GM23338 (cell line): ENCODE results near the gene POLR3G. TPM values are rescaled to one million over a fixed set of nuclear protein-coding genes. Genes with fewer than 3 reads are reported as not detected.

ENCODE experiments used
- ATAC-seq: fragments of 200-7000 bp; cut with Tn5 transposase; 3 replicates; pipeline ENCODE4 v1.9.1; 2020
- DNase-seq: peaks from one replicate; pipeline ENCODE4 v3.0.0-alpha.2; 2015; ENCODE audit warnings: low spot score
- H2AFZ ChIP-seq: fragments of 200-600 bp; sonication (generic); 2 replicates; pipeline ENCODE4 v1.8.0; 2016; ENCODE audit warnings: antibody characterized with exemption, mild to moderate bottlenecking, moderate library complexity
- H3F3A ChIP-seq: fragments of 200-600 bp; sonication (generic); replicated peaks from 2 replicates; pipeline ENCODE4 v1.8.0; 2017; ENCODE audit warnings: antibody characterized with exemption, mixed run types, low read depth
- H3K27ac ChIP-seq: fragments of 200-600 bp; sonication (generic); 2 replicates; pipeline ENCODE4 v1.6.1; 2016; ENCODE audit warnings: low read depth
- H3K27me3 ChIP-seq: fragments of 200-600 bp; sonication (generic); 2 replicates; pipeline ENCODE4 v1.8.0; 2016; ENCODE audit warnings: mild to moderate bottlenecking, mixed run types, moderate library complexity; ENCODE audit not compliant: insufficient read depth
- H3K36me3 ChIP-seq: fragments of 200-600 bp; sonication (generic); 2 replicates; pipeline ENCODE4 v1.8.0; 2016; ENCODE audit warnings: mild to moderate bottlenecking; ENCODE audit not compliant: insufficient read depth
- H3K4me1 ChIP-seq: fragments of 200-600 bp; sonication (generic); 2 replicates; pipeline ENCODE4 v1.8.0; 2016; ENCODE audit warnings: mild to moderate bottlenecking, moderate library complexity; ENCODE audit not compliant: insufficient read depth
- H3K4me2 ChIP-seq: fragments of 200-600 bp; sonication (generic); 2 replicates; pipeline ENCODE4 v1.7.1; 2017; ENCODE audit warnings: mixed run types
- H3K4me3 ChIP-seq: fragments of 200-600 bp; sonication (generic); 2 replicates; pipeline ENCODE4 v1.6.1; 2016; ENCODE audit warnings: mixed run types
- H3K79me2 ChIP-seq: fragments of 200-600 bp; sonication (generic); replicated peaks from 2 replicates; pipeline ENCODE4 v1.8.0; 2017; ENCODE audit warnings: mild to moderate bottlenecking; ENCODE audit not compliant: insufficient read depth
- H3K9me2 ChIP-seq: fragments of 200-600 bp; sonication (generic); 2 replicates; pipeline ENCODE4 v1.8.0; 2017; ENCODE audit not compliant: insufficient read depth
- H4K20me1 ChIP-seq: fragments of 200-600 bp; sonication (generic); replicated peaks from 2 replicates; pipeline ENCODE4 v1.8.0; 2017; ENCODE audit warnings: mild to moderate bottlenecking; ENCODE audit not compliant: insufficient read depth
- H3K27ac Mint-ChIP-seq: 2 replicates; pipeline ENCODE4 v1.8.0; 2020; ENCODE audit warnings: inconsistent platforms, mild to moderate bottlenecking, moderate library complexity, mixed read lengths
- H3K27me3 Mint-ChIP-seq: 3 replicates; pipeline ENCODE4 v1.8.0; 2022; ENCODE audit warnings: low read depth, mild to moderate bottlenecking, moderate library complexity, mixed read lengths, inconsistent platforms; ENCODE audit not compliant: insufficient read depth, poor library complexity
- H3K36me3 Mint-ChIP-seq: 3 replicates; pipeline ENCODE4 v1.8.0; 2021; ENCODE audit warnings: low read depth, mild to moderate bottlenecking, inconsistent platforms, moderate library complexity, mixed read lengths
- H3K4me1 Mint-ChIP-seq: 3 replicates; pipeline ENCODE4 v1.8.0; 2020; ENCODE audit warnings: mild to moderate bottlenecking, inconsistent platforms, mixed read lengths
- H3K4me3 Mint-ChIP-seq: 3 replicates; pipeline ENCODE4 v1.8.0; 2021; ENCODE audit warnings: moderate library complexity, mild to moderate bottlenecking, inconsistent platforms, mixed read lengths
- H3K9me3 Mint-ChIP-seq: 3 replicates; pipeline ENCODE4 v1.8.0; 2020; ENCODE audit warnings: moderate library complexity, mild to moderate bottlenecking, inconsistent platforms, mixed read lengths
- JUNB ChIP-seq: IDR thresholded peaks from one replicate; pipeline ENCODE4 v1.6.1; 2016; ENCODE audit warnings: antibody characterized with exemption; ENCODE audit not compliant: unreplicated experiment
- NANOG ChIP-seq: IDR thresholded peaks from 2 replicates; pipeline ENCODE4 v1.6.1; 2016; ENCODE audit warnings: antibody characterized with exemption, borderline replicate concordance
- POLR2AphosphoS5 ChIP-seq: IDR thresholded peaks from 2 replicates; pipeline ENCODE4 v1.6.1; 2016; ENCODE audit warnings: antibody characterized with exemption, low read depth
- ZNF114 ChIP-seq: fragments of 250-450 bp; sonication (Bioruptor Pico); IDR thresholded peaks from 2 replicates; pipeline ENCODE4 v1.5.0; 2020; ENCODE audit warnings: mild to moderate bottlenecking, moderate library complexity
- polyA plus RNA-seq: library from polyadenylated mRNA; unstranded; fragments of >200 nt; fragmentation: Nextera tagmentation; extraction: Ambion mirVana; gene quantifications from 2 replicates; pipeline ENCODE4 v1.2.1, GENCODE V29; 2016
- total RNA-seq: library from RNA; depleted of rRNA; stranded (reverse); fragments of >200 nt; shearing (Covaris generic); gene quantifications from 2 replicates; pipeline ENCODE4 v1.2.3, GENCODE V29; 2014
- TF ChIP-seq, protein P1 (sequence below): fragments of 250-450 bp; sonication (Bioruptor Pico); IDR thresholded peaks from 2 replicates; pipeline ENCODE4 v1.5.0; 2020; ENCODE audit warnings: mild to moderate bottlenecking, moderate library complexity
- TF ChIP-seq, protein P2 (sequence below): IDR thresholded peaks from one replicate; pipeline ENCODE4 v1.6.1; 2018; ENCODE audit warnings: antibody characterized with exemption; ENCODE audit not compliant: unreplicated experiment
- TF ChIP-seq, protein P3 (sequence below), 2 experiments: fragments of 200-600 bp in 1 of 2; sonication (generic) in 1 of 2; conservative IDR thresholded peaks; 2 replicates each; pipeline versions ENCODE4 v1.5.1 to v1.6.1; 2016 to 2017; ENCODE audit warnings: antibody characterized with exemption in 2 of 2, low read depth in 2 of 2, mild to moderate bottlenecking in 2 of 2, moderate library complexity in 1 of 2

POLR3G gene
- total and polyA plus RNA-seq, 2 experiments from 2014 or later = 147 to 376 TPM

DNA sequence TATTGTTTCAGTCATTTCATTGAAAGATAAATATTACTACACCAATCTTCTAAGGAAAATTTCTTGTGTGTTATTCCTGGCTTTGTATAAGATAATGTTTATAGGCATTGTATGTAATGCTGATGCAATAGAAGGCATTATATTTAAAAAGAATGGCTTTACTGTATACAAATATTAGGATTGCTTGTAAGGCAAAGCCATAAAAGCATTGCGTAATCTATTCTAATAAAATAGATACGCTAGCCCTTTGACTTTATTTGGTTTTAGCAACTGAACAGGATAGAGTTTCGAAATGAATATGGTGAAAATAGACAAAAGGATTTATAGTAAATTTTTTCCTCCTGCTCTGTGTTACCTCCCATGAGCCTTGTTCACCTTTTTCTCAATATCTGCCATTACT lies 60.3 kb downstream of the POLR3G start (continued):
- TF ChIP-seq, protein P1, sequence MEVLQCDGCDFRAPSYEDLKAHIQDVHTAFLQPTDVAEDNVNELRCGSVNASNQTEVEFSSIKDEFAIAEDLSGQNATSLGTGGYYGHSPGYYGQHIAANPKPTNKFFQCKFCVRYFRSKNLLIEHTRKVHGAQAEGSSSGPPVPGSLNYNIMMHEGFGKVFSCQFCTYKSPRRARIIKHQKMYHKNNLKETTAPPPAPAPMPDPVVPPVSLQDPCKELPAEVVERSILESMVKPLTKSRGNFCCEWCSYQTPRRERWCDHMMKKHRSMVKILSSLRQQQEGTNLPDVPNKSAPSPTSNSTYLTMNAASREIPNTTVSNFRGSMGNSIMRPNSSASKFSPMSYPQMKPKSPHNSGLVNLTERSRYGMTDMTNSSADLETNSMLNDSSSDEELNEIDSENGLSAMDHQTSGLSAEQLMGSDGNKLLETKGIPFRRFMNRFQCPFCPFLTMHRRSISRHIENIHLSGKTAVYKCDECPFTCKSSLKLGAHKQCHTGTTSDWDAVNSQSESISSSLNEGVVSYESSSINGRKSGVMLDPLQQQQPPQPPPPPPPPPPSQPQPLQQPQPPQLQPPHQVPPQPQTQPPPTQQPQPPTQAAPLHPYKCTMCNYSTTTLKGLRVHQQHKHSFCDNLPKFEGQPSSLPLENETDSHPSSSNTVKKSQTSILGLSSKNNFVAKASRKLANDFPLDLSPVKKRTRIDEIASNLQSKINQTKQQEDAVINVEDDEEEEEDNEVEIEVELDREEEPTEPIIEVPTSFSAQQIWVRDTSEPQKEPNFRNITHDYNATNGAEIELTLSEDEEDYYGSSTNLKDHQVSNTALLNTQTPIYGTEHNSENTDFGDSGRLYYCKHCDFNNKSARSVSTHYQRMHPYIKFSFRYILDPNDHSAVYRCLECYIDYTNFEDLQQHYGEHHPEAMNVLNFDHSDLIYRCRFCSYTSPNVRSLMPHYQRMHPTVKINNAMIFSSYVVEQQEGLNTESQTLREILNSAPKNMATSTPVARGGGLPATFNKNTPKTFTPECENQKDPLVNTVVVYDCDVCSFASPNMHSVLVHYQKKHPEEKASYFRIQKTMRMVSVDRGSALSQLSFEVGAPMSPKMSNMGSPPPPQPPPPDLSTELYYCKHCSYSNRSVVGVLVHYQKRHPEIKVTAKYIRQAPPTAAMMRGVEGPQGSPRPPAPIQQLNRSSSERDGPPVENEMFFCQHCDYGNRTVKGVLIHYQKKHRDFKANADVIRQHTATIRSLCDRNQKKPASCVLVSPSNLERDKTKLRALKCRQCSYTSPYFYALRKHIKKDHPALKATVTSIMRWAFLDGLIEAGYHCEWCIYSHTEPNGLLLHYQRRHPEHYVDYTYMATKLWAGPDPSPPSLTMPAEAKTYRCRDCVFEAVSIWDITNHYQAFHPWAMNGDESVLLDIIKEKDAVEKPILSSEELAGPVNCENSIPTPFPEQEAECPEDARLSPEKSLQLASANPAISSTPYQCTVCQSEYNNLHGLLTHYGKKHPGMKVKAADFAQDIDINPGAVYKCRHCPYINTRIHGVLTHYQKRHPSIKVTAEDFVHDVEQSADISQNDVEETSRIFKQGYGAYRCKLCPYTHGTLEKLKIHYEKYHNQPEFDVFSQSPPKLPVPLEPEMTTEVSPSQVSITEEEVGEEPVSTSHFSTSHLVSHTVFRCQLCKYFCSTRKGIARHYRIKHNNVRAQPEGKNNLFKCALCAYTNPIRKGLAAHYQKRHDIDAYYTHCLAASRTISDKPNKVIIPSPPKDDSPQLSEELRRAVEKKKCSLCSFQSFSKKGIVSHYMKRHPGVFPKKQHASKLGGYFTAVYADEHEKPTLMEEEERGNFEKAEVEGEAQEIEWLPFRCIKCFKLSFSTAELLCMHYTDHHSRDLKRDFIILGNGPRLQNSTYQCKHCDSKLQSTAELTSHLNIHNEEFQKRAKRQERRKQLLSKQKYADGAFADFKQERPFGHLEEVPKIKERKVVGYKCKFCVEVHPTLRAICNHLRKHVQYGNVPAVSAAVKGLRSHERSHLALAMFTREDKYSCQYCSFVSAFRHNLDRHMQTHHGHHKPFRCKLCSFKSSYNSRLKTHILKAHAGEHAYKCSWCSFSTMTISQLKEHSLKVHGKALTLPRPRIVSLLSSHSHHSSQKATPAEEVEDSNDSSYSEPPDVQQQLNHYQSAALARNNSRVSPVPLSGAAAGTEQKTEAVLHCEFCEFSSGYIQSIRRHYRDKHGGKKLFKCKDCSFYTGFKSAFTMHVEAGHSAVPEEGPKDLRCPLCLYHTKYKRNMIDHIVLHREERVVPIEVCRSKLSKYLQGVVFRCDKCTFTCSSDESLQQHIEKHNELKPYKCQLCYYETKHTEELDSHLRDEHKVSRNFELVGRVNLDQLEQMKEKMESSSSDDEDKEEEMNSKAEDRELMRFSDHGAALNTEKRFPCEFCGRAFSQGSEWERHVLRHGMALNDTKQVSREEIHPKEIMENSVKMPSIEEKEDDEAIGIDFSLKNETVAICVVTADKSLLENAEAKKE (CRISPR knock-in tag) = no peak
- TF ChIP-seq JUNB (no peak), NANOG (no peak)

DNA sequence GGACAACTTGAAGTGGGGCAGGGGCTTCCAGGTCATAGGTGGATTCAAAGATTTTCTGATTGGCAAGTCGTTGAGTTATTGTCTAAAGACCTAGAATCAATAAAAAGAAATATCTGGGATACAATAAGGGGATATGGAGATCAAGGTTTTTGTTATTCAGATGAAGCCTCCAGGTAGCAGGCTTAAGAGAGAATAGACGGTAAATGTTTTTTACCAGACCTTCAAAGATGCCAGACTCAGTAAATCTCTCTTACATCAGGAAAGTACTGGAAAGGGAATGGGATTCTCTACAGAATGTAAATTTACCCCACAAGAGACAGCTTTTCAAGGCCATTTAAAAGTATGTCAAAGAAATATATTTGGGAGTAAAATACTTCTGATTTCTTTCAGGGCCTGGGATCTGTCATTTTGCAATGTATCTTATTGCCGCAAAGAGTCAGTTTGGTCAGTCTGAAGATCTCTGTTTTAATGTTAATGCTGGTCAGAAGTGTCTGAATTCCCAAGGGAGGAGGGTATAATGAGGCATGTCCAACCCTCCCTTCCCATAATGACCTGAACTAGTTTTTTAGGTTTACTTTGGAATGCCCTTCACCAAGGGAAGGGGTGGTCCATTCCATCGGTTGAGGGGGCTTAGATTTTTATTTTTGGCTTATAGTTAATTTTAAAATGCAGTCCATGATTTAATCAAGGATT lies 68.3 kb downstream of the POLR3G start:
- DNase-seq (peak; percentile 53), ATAC-seq (peak; percentile 87)
- H3K4me3 Mint-ChIP-seq = no peak overlapping the region; the same call in 2 of the 3 replicates
- Histone ChIP-seq H3K27ac (peak overlapping the region; percentile 27), H3K4me2 (peak overlapping the region; percentile 5), H3K4me3 (0 out of 2 replicates have a peak overlapping the region, but pooled peaks have one; percentile 1), H3K27me3 (no peaks in the 10 kb centered on the region), H3K79me2 (no peaks in the 10 kb centered on the region), H3K9me2 (peaks cover 8% of the 10 kb centered on the region; the same call in 1 of the 2 replicates), H3K36me3 (no peaks in the 10 kb centered on the region), H2AFZ (no peak overlapping the region), H3F3A (no peaks in the 10 kb centered on the region), H3K4me1 (peaks cover 39% of the 10 kb centered on the region), H4K20me1 (no peaks in the 10 kb centered on the region)
- peak overlapping the region; percentile 83 for H3K27ac Mint-ChIP-seq
- H3K4me1 Mint-ChIP-seq = peaks cover 44% of the 10 kb centered on the region
- no peaks in the 10 kb centered on the region; the same call in 2 of the 3 replicates for H3K9me3 Mint-ChIP-seq
- H3K36me3 Mint-ChIP-seq = peaks cover 4% of the 10 kb centered on the region; the same call in 2 of the 3 replicates
- H3K27me3 Mint-ChIP-seq = peaks cover 3% of the 10 kb centered on the region
- TF ChIP-seq POLR2AphosphoS5 (no peak), ZNF114 (CRISPR knock-in tag) (no peak)
- TF ChIP-seq, protein P2, sequence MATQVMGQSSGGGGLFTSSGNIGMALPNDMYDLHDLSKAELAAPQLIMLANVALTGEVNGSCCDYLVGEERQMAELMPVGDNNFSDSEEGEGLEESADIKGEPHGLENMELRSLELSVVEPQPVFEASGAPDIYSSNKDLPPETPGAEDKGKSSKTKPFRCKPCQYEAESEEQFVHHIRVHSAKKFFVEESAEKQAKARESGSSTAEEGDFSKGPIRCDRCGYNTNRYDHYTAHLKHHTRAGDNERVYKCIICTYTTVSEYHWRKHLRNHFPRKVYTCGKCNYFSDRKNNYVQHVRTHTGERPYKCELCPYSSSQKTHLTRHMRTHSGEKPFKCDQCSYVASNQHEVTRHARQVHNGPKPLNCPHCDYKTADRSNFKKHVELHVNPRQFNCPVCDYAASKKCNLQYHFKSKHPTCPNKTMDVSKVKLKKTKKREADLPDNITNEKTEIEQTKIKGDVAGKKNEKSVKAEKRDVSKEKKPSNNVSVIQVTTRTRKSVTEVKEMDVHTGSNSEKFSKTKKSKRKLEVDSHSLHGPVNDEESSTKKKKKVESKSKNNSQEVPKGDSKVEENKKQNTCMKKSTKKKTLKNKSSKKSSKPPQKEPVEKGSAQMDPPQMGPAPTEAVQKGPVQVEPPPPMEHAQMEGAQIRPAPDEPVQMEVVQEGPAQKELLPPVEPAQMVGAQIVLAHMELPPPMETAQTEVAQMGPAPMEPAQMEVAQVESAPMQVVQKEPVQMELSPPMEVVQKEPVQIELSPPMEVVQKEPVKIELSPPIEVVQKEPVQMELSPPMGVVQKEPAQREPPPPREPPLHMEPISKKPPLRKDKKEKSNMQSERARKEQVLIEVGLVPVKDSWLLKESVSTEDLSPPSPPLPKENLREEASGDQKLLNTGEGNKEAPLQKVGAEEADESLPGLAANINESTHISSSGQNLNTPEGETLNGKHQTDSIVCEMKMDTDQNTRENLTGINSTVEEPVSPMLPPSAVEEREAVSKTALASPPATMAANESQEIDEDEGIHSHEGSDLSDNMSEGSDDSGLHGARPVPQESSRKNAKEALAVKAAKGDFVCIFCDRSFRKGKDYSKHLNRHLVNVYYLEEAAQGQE = no peak
- TF ChIP-seq, protein P3, sequence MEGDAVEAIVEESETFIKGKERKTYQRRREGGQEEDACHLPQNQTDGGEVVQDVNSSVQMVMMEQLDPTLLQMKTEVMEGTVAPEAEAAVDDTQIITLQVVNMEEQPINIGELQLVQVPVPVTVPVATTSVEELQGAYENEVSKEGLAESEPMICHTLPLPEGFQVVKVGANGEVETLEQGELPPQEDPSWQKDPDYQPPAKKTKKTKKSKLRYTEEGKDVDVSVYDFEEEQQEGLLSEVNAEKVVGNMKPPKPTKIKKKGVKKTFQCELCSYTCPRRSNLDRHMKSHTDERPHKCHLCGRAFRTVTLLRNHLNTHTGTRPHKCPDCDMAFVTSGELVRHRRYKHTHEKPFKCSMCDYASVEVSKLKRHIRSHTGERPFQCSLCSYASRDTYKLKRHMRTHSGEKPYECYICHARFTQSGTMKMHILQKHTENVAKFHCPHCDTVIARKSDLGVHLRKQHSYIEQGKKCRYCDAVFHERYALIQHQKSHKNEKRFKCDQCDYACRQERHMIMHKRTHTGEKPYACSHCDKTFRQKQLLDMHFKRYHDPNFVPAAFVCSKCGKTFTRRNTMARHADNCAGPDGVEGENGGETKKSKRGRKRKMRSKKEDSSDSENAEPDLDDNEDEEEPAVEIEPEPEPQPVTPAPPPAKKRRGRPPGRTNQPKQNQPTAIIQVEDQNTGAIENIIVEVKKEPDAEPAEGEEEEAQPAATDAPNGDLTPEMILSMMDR (conservative IDR thresholded peaks at IDR 0.05; ENCODE audit: low read depth in 2 of 2) = no peak
